ENCODE data around the gene GOLGA8M.
"Not testable (repeated sequence)": the region's sequence is repeated elsewhere in the genome, so short reads cannot be mapped to it uniquely, and the experiment has no call there.

Gene GOLGA8M

DNA sequence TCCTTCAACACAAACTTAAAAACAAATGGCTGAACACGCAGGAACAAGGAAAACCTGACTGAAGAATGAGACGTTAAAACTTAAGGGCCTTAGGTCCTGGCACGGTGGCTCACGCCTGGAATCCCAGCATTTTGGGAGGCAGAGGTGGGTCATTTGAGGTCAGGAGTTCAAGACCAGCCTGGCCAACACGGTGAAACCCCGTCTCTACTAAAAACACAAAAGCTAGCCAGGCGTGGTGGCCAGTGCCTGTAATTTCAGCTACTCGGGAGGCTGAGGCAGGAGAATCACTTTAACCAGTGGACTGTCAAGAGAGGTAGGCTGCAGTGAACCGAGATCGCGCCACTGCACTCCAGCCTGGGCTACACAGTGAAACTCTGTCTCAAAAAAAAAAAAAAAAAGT is 6.4 kb upstream of the GOLGA8M start:
- H3K27ac ChIP-seq (ENCODE audit: low read depth, low read length); H3K4me3 ChIP-seq (ENCODE audit: low read depth, low read length); H3K36me3 ChIP-seq (ENCODE audit: control insufficient read depth, insufficient read depth, low read length); H3K4me1 ChIP-seq (ENCODE audit: control insufficient read depth, insufficient read depth, low read length); H3K27me3 ChIP-seq (ENCODE audit: control insufficient read depth, insufficient read depth, low read length); H3K9ac ChIP-seq (ENCODE audit: low read depth, low read length); H3K9me3 ChIP-seq (ENCODE audit: control insufficient read depth, insufficient read depth, low read length): not testable (repeated sequence)

- H3K9me3 ChIP-seq (ENCODE audit: control insufficient read depth, insufficient read depth, low read length); H3K27me3 ChIP-seq (ENCODE audit: control insufficient read depth, insufficient read depth, low read length); H3K4me3 ChIP-seq (ENCODE audit: low read depth, low read length); H3K4me1 ChIP-seq (ENCODE audit: control insufficient read depth, insufficient read depth, low read length); H3K27ac ChIP-seq (ENCODE audit: low read depth, low read length); H3K36me3 ChIP-seq (ENCODE audit: control insufficient read depth, insufficient read depth, low read length); H3K9ac ChIP-seq (ENCODE audit: low read depth, low read length): not testable (repeated sequence)
These were observed 2.0 kb upstream of the GOLGA8M start for GRCh38 chr15:28714176-28714575.

DNA sequence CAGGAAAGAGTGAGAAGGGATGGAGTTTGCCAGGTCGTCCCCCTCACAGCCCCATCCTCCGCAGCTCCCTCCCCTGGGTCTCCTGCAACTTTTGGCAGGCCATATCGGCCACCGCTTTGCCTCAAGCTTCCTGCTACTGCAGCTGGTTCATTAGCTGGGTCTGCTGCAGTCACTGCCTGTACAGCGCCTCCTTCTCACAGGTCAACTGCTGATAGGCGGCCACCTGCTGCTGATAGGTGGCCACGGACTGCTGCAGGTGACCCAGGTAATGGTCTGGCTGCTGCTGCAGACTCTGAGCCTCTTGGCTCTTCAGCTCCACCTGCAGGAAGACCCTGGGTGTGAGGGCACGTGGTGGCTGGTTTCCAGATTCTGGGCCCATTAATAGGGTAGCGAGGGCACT is 8.3 kb downstream of the GOLGA8M start:
- not testable (repeated sequence) for H3K9ac ChIP-seq (ENCODE audit: low read depth, low read length); H3K4me3 ChIP-seq (ENCODE audit: low read depth, low read length); H3K4me1 ChIP-seq (ENCODE audit: control insufficient read depth, insufficient read depth, low read length); H3K36me3 ChIP-seq (ENCODE audit: control insufficient read depth, insufficient read depth, low read length); H3K9me3 ChIP-seq (ENCODE audit: control insufficient read depth, insufficient read depth, low read length); H3K27ac ChIP-seq (ENCODE audit: low read depth, low read length); H3K27me3 ChIP-seq (ENCODE audit: control insufficient read depth, insufficient read depth, low read length)

DNA sequence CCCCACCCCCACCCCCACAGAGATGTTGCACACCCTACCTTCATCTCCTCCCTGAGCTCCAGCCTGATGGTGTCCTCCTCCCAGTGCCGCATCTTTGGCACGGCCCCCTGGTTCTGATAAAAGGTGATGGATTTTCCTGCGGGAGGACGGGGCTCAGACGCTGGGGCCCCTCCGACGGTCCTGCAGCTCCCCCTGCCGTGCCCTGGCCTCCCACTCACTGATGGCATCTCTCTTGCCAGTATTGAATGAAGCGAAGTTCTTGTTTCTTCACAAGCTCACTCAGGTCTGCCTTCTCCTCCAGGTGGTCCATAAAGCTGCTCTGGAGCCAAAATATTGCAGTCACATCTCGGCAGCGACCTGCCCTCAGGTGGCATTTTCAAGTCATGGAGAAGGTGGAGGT is 9.8 kb downstream of the GOLGA8M start:
- H3K27me3 ChIP-seq (ENCODE audit: control insufficient read depth, insufficient read depth, low read length); H3K9me3 ChIP-seq (ENCODE audit: control insufficient read depth, insufficient read depth, low read length); H3K36me3 ChIP-seq (ENCODE audit: control insufficient read depth, insufficient read depth, low read length); H3K27ac ChIP-seq (ENCODE audit: low read depth, low read length); H3K9ac ChIP-seq (ENCODE audit: low read depth, low read length); H3K4me1 ChIP-seq (ENCODE audit: control insufficient read depth, insufficient read depth, low read length); H3K4me3 ChIP-seq (ENCODE audit: low read depth, low read length): not testable (repeated sequence)

DNA sequence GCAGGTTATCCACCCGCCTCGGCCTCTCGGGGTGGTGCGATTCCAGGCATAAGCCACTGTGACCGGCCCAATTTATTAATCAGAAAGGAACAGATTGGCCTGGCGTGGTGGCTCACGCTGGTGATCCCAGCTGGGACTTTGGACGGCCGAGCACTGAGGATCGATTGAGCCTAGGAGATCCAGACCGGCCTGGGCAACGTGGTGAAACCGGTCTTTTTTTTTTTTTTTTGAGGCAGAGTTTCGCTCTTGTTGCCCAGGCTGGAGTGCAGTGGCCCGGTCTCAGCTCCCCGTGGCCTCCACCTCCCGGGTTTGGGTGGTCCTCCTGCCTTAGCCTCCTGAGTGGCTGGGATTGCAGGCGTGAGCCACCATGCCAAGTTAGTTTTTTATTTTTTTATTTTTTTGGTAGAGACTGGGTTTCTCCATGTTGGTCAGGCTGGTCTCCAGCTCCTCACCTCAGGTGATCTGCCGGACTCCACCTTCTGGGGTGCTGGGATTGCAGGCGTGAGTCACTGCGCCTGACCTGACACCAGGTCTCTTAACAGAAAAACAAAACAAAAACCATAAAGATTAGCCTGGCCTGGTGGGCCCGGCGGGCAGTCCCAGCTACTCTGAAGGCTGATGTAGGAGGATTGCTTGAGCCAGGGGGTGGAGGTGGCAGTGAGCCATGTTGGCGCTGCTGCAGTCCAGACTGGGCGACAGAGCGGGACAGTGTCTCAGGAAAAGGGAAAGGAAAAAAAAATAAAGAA is 18.0 kb downstream of the GOLGA8M start:
- not testable (repeated sequence) for H3K27me3 ChIP-seq (ENCODE audit: control insufficient read depth, insufficient read depth, low read length)

DNA sequence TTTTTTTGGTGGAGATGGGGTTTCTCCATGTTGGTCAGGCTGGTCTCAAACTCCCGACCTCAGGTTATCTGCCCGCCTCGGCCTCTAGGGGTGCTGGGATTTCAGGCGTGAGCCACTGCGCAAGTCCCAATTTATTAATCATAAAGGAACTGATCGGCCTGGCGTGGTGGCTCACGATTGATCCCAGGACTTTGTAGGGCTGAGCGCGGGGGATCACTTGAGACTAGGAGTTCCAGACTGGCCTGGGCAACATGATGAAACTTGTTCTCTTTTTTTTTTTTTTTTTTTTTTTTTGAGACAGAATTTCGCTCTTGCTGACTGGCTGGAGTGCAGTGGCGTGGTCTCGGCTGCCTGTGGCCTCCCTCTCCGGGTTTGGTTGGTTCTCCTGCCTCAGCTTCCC is 19.2 kb downstream of the GOLGA8M start:
- not testable (repeated sequence) for H3K4me3 ChIP-seq (ENCODE audit: low read depth, low read length); H3K9ac ChIP-seq (ENCODE audit: low read depth, low read length); H3K9me3 ChIP-seq (ENCODE audit: control insufficient read depth, insufficient read depth, low read length); H3K27me3 ChIP-seq (ENCODE audit: control insufficient read depth, insufficient read depth, low read length); H3K36me3 ChIP-seq (ENCODE audit: control insufficient read depth, insufficient read depth, low read length); H3K4me1 ChIP-seq (ENCODE audit: control insufficient read depth, insufficient read depth, low read length); H3K27ac ChIP-seq (ENCODE audit: low read depth, low read length)

More for the DNA sequence above, 18.0 kb downstream of the GOLGA8M start:
- H3K36me3 ChIP-seq (ENCODE audit: control insufficient read depth, insufficient read depth, low read length); H3K27ac ChIP-seq (ENCODE audit: low read depth, low read length); H3K4me1 ChIP-seq (ENCODE audit: control insufficient read depth, insufficient read depth, low read length); H3K9me3 ChIP-seq (ENCODE audit: control insufficient read depth, insufficient read depth, low read length); H3K9ac ChIP-seq (ENCODE audit: low read depth, low read length); H3K4me3 ChIP-seq (ENCODE audit: low read depth, low read length): not testable (repeated sequence)

DNA sequence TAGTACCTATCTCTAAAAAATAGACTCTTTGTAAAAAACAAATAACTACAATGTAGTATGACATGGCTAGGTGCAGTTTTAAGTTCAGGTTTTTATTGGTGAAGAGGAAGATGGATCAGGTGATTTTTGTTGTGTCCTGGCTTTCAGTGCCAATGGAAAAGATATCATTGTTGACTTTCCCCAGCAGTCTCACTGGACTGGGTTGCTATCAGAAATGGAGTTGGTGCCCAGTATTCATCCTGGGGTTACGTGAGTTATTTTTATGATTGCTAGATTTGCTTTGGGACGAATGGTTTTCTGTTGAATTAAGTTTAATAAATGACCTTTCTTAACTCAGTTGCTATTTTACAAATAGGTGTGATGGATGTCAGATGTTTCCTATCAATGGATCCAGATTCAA is 38.7 kb downstream of the GOLGA8M start:
- not testable (repeated sequence) for H3K27ac ChIP-seq (ENCODE audit: low read depth, low read length); H3K4me1 ChIP-seq (ENCODE audit: control insufficient read depth, insufficient read depth, low read length); H3K36me3 ChIP-seq (ENCODE audit: control insufficient read depth, insufficient read depth, low read length); H3K9ac ChIP-seq (ENCODE audit: low read depth, low read length); H3K27me3 ChIP-seq (ENCODE audit: control insufficient read depth, insufficient read depth, low read length); H3K9me3 ChIP-seq (ENCODE audit: control insufficient read depth, insufficient read depth, low read length); H3K4me3 ChIP-seq (ENCODE audit: low read depth, low read length)

- H3K27ac ChIP-seq (ENCODE audit: low read depth, low read length); H3K4me3 ChIP-seq (ENCODE audit: low read depth, low read length); H3K36me3 ChIP-seq (ENCODE audit: control insufficient read depth, insufficient read depth, low read length); H3K9me3 ChIP-seq (ENCODE audit: control insufficient read depth, insufficient read depth, low read length); H3K4me1 ChIP-seq (ENCODE audit: control insufficient read depth, insufficient read depth, low read length); H3K27me3 ChIP-seq (ENCODE audit: control insufficient read depth, insufficient read depth, low read length); H3K9ac ChIP-seq (ENCODE audit: low read depth, low read length): not testable (repeated sequence)
These were observed 40.1 kb downstream of the GOLGA8M start for GRCh38 chr15:28672122-28672521.

DNA sequence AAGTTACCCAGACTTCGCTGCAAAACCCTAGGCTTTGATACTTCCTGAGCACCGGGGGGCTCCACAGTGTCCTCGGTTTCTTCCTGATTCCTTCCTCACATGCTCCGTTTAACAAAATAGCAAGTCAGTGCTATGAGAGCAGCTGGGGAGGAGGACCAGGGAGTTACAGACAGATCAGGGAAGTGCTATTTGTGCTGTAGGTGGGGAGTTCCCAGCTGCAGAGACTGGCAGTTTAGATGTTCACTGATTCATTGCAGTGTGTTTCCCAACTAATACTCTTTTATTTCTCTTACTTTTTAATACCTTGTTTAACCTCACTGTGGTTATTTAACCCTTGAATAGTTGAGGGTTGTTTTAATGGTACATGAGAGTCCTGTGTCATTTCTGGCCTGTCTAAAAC is 45.8 kb downstream of the GOLGA8M start:
- not testable (repeated sequence) for H3K9me3 ChIP-seq (ENCODE audit: control insufficient read depth, insufficient read depth, low read length); H3K4me3 ChIP-seq (ENCODE audit: low read depth, low read length); H3K4me1 ChIP-seq (ENCODE audit: control insufficient read depth, insufficient read depth, low read length); H3K27me3 ChIP-seq (ENCODE audit: control insufficient read depth, insufficient read depth, low read length); H3K9ac ChIP-seq (ENCODE audit: low read depth, low read length); H3K36me3 ChIP-seq (ENCODE audit: control insufficient read depth, insufficient read depth, low read length); H3K27ac ChIP-seq (ENCODE audit: low read depth, low read length)

DNA sequence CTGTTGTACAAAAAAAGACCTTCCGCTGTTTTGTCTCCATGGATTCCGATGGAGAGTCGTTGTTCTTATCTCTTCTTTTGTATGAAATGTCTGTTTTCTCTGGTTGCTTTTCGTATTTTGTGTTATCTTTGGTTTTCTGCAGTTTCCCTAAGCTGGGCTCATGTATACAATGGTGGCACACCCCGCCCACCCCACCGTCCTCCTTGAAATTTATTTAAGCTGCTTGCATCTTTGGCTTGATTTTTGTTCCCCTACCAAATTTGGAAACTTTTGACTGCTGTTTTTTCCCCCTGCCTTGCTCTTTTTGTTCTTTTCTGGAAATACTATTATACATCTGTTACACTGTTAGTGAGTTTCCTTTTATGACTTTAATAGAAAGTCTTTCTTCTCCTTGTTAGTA is 47.6 kb downstream of the GOLGA8M start:
- not testable (repeated sequence) for H3K9me3 ChIP-seq (ENCODE audit: control insufficient read depth, insufficient read depth, low read length); H3K9ac ChIP-seq (ENCODE audit: low read depth, low read length); H3K4me3 ChIP-seq (ENCODE audit: low read depth, low read length); H3K4me1 ChIP-seq (ENCODE audit: control insufficient read depth, insufficient read depth, low read length); H3K27me3 ChIP-seq (ENCODE audit: control insufficient read depth, insufficient read depth, low read length); H3K27ac ChIP-seq (ENCODE audit: low read depth, low read length); H3K36me3 ChIP-seq (ENCODE audit: control insufficient read depth, insufficient read depth, low read length)

DNA sequence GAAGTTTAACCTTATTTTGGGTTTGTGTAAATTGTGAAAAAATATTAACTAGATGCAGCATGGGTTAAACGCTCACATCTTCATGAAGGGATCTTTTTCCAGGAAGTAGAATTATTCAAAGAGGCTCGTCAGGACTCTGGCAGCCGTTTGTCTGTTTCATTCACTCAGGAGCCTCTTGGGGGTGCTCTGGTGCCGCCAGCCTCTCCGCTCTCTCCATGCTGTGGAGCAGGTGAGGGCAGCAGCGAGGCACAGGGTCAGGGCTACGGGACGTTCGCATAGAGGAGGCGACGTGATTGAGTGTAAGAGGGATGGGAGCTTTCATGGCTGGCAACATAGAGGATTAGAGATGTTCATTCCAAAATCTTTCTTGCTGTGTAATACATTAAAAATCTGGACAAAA is 48.5 kb downstream of the GOLGA8M start:
- H3K9ac ChIP-seq (ENCODE audit: low read depth, low read length); H3K36me3 ChIP-seq (ENCODE audit: control insufficient read depth, insufficient read depth, low read length); H3K27ac ChIP-seq (ENCODE audit: low read depth, low read length); H3K4me1 ChIP-seq (ENCODE audit: control insufficient read depth, insufficient read depth, low read length); H3K27me3 ChIP-seq (ENCODE audit: control insufficient read depth, insufficient read depth, low read length); H3K9me3 ChIP-seq (ENCODE audit: control insufficient read depth, insufficient read depth, low read length); H3K4me3 ChIP-seq (ENCODE audit: low read depth, low read length): not testable (repeated sequence)

- not testable (repeated sequence) for H3K9ac ChIP-seq (ENCODE audit: low read depth, low read length); H3K27me3 ChIP-seq (ENCODE audit: control insufficient read depth, insufficient read depth, low read length); H3K36me3 ChIP-seq (ENCODE audit: control insufficient read depth, insufficient read depth, low read length); H3K9me3 ChIP-seq (ENCODE audit: control insufficient read depth, insufficient read depth, low read length); H3K4me3 ChIP-seq (ENCODE audit: low read depth, low read length); H3K27ac ChIP-seq (ENCODE audit: low read depth, low read length); H3K4me1 ChIP-seq (ENCODE audit: control insufficient read depth, insufficient read depth, low read length)
These were observed 51.5 kb downstream of the GOLGA8M start for GRCh38 chr15:28660750-28661149.

Measured in HUES48 (cell line).